ENCODE measurements around the gene ALPP.
"Not testable (repeated sequence)": the region's sequence is repeated elsewhere in the genome, so short reads cannot be mapped to it uniquely, and the experiment has no call there.

The ALPP gene

GRCh38 chr2:232338094-232338758, 40.3 kb upstream of the ALPP start:
- POLR2A ChIA-PET; H3K36me3 ChIP-seq (ENCODE audit: control insufficient read depth in 2 of 2, insufficient read depth in 1 of 2, low read length in 2 of 2); H3K4me3 ChIP-seq (ENCODE audit: low read depth, low read length); H3K27ac ChIP-seq (ENCODE audit: extremely low read depth, low read depth, low read length); H3K4me1 ChIP-seq (ENCODE audit: control insufficient read depth, insufficient read depth, low read length); H3K9me3 ChIP-seq (ENCODE audit: control insufficient read depth, insufficient read depth, low read depth, low read length): not testable (repeated sequence)
- CTCF ChIA-PET, result interaction anchor here (0.5 to 0.7 kb wide), 3 partner anchors 14 to 412 kb away, joined by 3 to 4 read pairs (median 3); partner anchors contain the start of gene NPPC

GRCh38 chr2:232338759-232339106, 39.8 kb upstream of the ALPP start:
- no peak for TF ChIP-seq ATF2 (tag by site-specific recombination; IDR thresholded peaks at IDR 0.05; ENCODE audit: low read depth)
- no peak for TF ChIP-seq ZFHX2 (tag by site-specific recombination; conservative IDR thresholded peaks at IDR 0.05)
- no peak for TF ChIP-seq GLIS2 (tag by site-specific recombination; IDR thresholded peaks at IDR 0.05)
- no peak for TF ChIP-seq ZNF571 (tag by site-specific recombination; IDR thresholded peaks at IDR 0.05)
- no peak for TF ChIP-seq ZBTB44 (tag by site-specific recombination; IDR thresholded peaks at IDR 0.05)
- TF ChIP-seq ZNF530 (tag by site-specific recombination; IDR thresholded peaks at IDR 0.05; ENCODE audit: low read depth), result no peak
- TF ChIP-seq ZNF239 (tag by site-specific recombination; IDR thresholded peaks at IDR 0.05), result no peak
- TF ChIP-seq ZNF24 (tag by site-specific recombination; IDR thresholded peaks at IDR 0.05), result no peak
- TF ChIP-seq ZNF202 (tag by site-specific recombination; IDR thresholded peaks at IDR 0.05; ENCODE audit: borderline replicate concordance), result no peak
- no peak for TF ChIP-seq ZNF146 (tag by site-specific recombination; IDR thresholded peaks at IDR 0.05)
- no peak for TF ChIP-seq ZBTB49 (tag by site-specific recombination; IDR thresholded peaks at IDR 0.05; ENCODE audit: low read depth)
- TF ChIP-seq ZNF175 (tag by site-specific recombination; IDR thresholded peaks at IDR 0.05), result no peak
- no peak for TF ChIP-seq ZNF169 (tag by site-specific recombination; IDR thresholded peaks at IDR 0.05)
- no peak for TF ChIP-seq ZNF366 (tag by site-specific recombination; conservative IDR thresholded peaks at IDR 0.05)
- CTCF ChIA-PET, result interaction anchor here (0.7 to 0.8 kb wide), 2 partner anchors 100 to 183 kb away, joined by 3 to 7 read pairs; no protein-coding TSS in a partner anchor
- H3K4me1 ChIP-seq (ENCODE audit: control insufficient read depth, insufficient read depth, low read length), result no peaks in the 10 kb centered on the region

GRCh38 chr2:232339121-232340081, 39.1 kb upstream of the ALPP start:
- ChIA-PET CTCF (interaction anchor here (0.7 to 1.0 kb wide), 5 partner anchors 93 to 182 kb away, joined by 3 to 7 read pairs (median 3); no protein-coding TSS in a partner anchor), POLR2A (no interaction called here)
- Histone ChIP-seq H3K4me1 (ENCODE audit: control insufficient read depth, insufficient read depth, low read length) (no peaks in the 10 kb centered on the region), H3K36me3 (ENCODE audit: control insufficient read depth in 2 of 2, insufficient read depth in 1 of 2, low read length in 2 of 2) (no peaks in the 10 kb centered on the region), H3K27ac (ENCODE audit: extremely low read depth, low read depth, low read length) (no peak overlapping the region), H3K4me3 (ENCODE audit: low read depth, low read length) (no peak overlapping the region), H3K9me3 (ENCODE audit: control insufficient read depth, insufficient read depth, low read depth, low read length) (no peaks in the 10 kb centered on the region)
- TF ChIP-seq ZNF112 (tag by site-specific recombination; IDR thresholded peaks at IDR 0.05) (no peak), SP2 (tag by site-specific recombination; IDR thresholded peaks at IDR 0.05) (no peak), ZSCAN23 (tag by site-specific recombination; IDR thresholded peaks at IDR 0.05) (no peak), BCL11B (tag by site-specific recombination; IDR thresholded peaks at IDR 0.05; ENCODE audit: low read depth) (no peak), TRIM28 (IDR thresholded peaks at IDR 0.05; ENCODE audit: borderline replicate concordance, low read length) (no peak), ZNF510 (tag by site-specific recombination; IDR thresholded peaks at IDR 0.05; ENCODE audit: insufficient replicate concordance) (no peak), ZBTB11 (tag by site-specific recombination; conservative IDR thresholded peaks at IDR 0.05; ENCODE audit: low read depth) (no peak)

More at GRCh38 chr2:232338759-232339106, 39.8 kb upstream of the ALPP start:
- Histone ChIP-seq H3K9me3 (ENCODE audit: control insufficient read depth, insufficient read depth, low read depth, low read length) (no peaks in the 10 kb centered on the region), H3K4me3 (ENCODE audit: low read depth, low read length) (no peak overlapping the region), H3K27ac (ENCODE audit: extremely low read depth, low read depth, low read length) (no peak overlapping the region), H3K36me3 (ENCODE audit: control insufficient read depth in 2 of 2, insufficient read depth in 1 of 2, low read length in 2 of 2) (no peaks in the 10 kb centered on the region)
- POLR2A ChIA-PET, result no interaction called here

All from HEK293 (cell line).